ENCODE measurements around the gene AP4M1. TPM values are rescaled to one million over a fixed set of nuclear protein-coding genes. Genes with fewer than 3 reads are reported as not detected.

AP4M1 gene
- 4.5 TPM for total RNA-seq

GRCh38 chr7:100101016-100101862 is at the start of gene AP4M1, which contains the start of gene MCM7:
AP4M1 (plus strand) TSS chr7:100101643; CDS start chr7:100101715, 72 bp downstream.
MCM7 (minus strand) TSS chr7:100101397; CDS start chr7:100101294, 103 bp downstream.
- ATAC-seq (peak; percentile 87), DNase-seq (ENCODE audit: low spot score) (peak; percentile 99)

GRCh38 chr7:100053215-100053614 is 48.2 kb upstream of the AP4M1 start:
- ATAC-seq (peak; percentile 79), DNase-seq (ENCODE audit: low spot score) (no peak)

GRCh38 chr7:100057006-100057405 is 44.4 kb upstream of the AP4M1 start:
- no peak for DNase-seq (ENCODE audit: low spot score)

GRCh38 chr7:100059251-100059739 is 42.1 kb upstream of the AP4M1 start:
- no peak for DNase-seq (ENCODE audit: low spot score)
- no peak for ATAC-seq

More at GRCh38 chr7:100057006-100057405, 44.4 kb upstream of the AP4M1 start:
- no peak for ATAC-seq

- no peak for DNase-seq (ENCODE audit: low spot score)
- ATAC-seq, result no peak
Observed at GRCh38 chr7:100061518-100062193, 39.8 kb upstream of the AP4M1 start.

GRCh38 chr7:100063376-100063775 is 38.1 kb upstream of the AP4M1 start:
- ATAC-seq (no peak), DNase-seq (ENCODE audit: low spot score) (no peak)

GRCh38 chr7:100064162-100064561 is 37.3 kb upstream of the AP4M1 start:
- no peak for DNase-seq (ENCODE audit: low spot score)
- no peak for ATAC-seq

- ATAC-seq (peak; percentile 92), DNase-seq (ENCODE audit: low spot score) (peak; percentile 88)
Observed at GRCh38 chr7:100065452-100066186, 35.8 kb upstream of the AP4M1 start.

- no peak for ATAC-seq
- no peak for DNase-seq (ENCODE audit: low spot score)
Observed at GRCh38 chr7:100066953-100067352, 34.5 kb upstream of the AP4M1 start.

GRCh38 chr7:100069991-100070390 is 31.5 kb upstream of the AP4M1 start:
- DNase-seq (ENCODE audit: low spot score) (no peak), ATAC-seq (no peak)

- ATAC-seq (no peak), DNase-seq (ENCODE audit: low spot score) (no peak)
Observed at GRCh38 chr7:100071018-100071723, 30.3 kb upstream of the AP4M1 start.

GRCh38 chr7:100072462-100072861 is 29.0 kb upstream of the AP4M1 start:
- ATAC-seq (no peak), DNase-seq (ENCODE audit: low spot score) (no peak)

- DNase-seq (ENCODE audit: low spot score) (no peak), ATAC-seq (no peak)
Observed at GRCh38 chr7:100074841-100075240, 26.6 kb upstream of the AP4M1 start.

GRCh38 chr7:100075418-100075817 is 26.0 kb upstream of the AP4M1 start:
- ATAC-seq, result no peak
- no peak for DNase-seq (ENCODE audit: low spot score)

- ATAC-seq (no peak), DNase-seq (ENCODE audit: low spot score) (no peak)
Observed at GRCh38 chr7:100077205-100077604, 24.2 kb upstream of the AP4M1 start.

GRCh38 chr7:100079024-100079560 is 22.4 kb upstream of the AP4M1 start:
- no peak for ATAC-seq
- no peak for DNase-seq (ENCODE audit: low spot score)

- ATAC-seq, result peak; percentile 55
- DNase-seq (ENCODE audit: low spot score), result peak; percentile 71
Observed at GRCh38 chr7:100080907-100081534, 20.4 kb upstream of the AP4M1 start.

GRCh38 chr7:100081535-100082102 is 19.8 kb upstream of the AP4M1 start, which contains the start of gene ZNF3:
ZNF3 (minus strand) TSS chr7:100081723; CDS start chr7:100077357, 4,366 bp downstream.
- peak; percentile 88 for ATAC-seq
- DNase-seq (ENCODE audit: low spot score), result peak; percentile 99

GRCh38 chr7:100082978-100083377 is 18.5 kb upstream of the AP4M1 start:
- DNase-seq (ENCODE audit: low spot score) (no peak), ATAC-seq (no peak)

All from left lobe of liver (tissue), 2 donors.